ENCODE data around the gene ZNF277. TPM values are rescaled to one million over a fixed set of nuclear protein-coding genes. Genes with fewer than 3 reads are reported as not detected.

Gene ZNF277
- total RNA-seq, 1 experiment from 2014 or later, result 12.8 TPM

DNA sequence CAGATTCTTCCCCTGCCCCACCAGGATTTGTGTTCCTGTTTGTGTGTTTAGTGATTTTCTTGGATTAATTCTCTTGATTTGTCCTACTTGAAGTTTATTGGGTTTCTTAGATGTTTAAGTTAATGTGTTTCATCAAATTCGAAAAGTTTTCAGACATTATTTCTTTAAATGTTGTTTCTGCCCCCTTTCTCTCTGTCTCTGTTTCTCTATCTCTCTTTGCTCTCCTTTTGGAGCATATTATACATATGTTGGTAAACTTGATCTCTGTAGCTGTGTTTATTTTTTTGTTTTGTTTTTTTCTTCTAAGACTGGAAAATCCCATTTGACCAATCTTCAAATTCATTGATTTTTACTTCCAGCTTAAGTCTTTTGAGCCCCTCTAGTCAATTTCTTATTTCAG lies 115.6 kb downstream of the ZNF277 start:
- no peak overlapping the region for H3K27ac ChIP-seq (ENCODE audit: low read length)
- no peak overlapping the region for H3K4me3 ChIP-seq (ENCODE audit: low read depth in 2 of 2, low read length in 2 of 2)
- no peak for ATAC-seq
- ChIA-PET POLR2A (no interaction called here), CTCF (no interaction called here)
- TF ChIP-seq TCF7L2 (IDR thresholded peaks at IDR 0.05; ENCODE audit: low read depth, low read length) (no peak), SIN3A (IDR thresholded peaks at IDR 0.05; ENCODE audit: borderline replicate concordance, insufficient read depth, low read depth, low read length) (no peak)
- TF ChIP-seq, protein P1, sequence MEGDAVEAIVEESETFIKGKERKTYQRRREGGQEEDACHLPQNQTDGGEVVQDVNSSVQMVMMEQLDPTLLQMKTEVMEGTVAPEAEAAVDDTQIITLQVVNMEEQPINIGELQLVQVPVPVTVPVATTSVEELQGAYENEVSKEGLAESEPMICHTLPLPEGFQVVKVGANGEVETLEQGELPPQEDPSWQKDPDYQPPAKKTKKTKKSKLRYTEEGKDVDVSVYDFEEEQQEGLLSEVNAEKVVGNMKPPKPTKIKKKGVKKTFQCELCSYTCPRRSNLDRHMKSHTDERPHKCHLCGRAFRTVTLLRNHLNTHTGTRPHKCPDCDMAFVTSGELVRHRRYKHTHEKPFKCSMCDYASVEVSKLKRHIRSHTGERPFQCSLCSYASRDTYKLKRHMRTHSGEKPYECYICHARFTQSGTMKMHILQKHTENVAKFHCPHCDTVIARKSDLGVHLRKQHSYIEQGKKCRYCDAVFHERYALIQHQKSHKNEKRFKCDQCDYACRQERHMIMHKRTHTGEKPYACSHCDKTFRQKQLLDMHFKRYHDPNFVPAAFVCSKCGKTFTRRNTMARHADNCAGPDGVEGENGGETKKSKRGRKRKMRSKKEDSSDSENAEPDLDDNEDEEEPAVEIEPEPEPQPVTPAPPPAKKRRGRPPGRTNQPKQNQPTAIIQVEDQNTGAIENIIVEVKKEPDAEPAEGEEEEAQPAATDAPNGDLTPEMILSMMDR (IDR thresholded peaks at IDR 0.05), result no peak
- TF ChIP-seq, protein P2, sequence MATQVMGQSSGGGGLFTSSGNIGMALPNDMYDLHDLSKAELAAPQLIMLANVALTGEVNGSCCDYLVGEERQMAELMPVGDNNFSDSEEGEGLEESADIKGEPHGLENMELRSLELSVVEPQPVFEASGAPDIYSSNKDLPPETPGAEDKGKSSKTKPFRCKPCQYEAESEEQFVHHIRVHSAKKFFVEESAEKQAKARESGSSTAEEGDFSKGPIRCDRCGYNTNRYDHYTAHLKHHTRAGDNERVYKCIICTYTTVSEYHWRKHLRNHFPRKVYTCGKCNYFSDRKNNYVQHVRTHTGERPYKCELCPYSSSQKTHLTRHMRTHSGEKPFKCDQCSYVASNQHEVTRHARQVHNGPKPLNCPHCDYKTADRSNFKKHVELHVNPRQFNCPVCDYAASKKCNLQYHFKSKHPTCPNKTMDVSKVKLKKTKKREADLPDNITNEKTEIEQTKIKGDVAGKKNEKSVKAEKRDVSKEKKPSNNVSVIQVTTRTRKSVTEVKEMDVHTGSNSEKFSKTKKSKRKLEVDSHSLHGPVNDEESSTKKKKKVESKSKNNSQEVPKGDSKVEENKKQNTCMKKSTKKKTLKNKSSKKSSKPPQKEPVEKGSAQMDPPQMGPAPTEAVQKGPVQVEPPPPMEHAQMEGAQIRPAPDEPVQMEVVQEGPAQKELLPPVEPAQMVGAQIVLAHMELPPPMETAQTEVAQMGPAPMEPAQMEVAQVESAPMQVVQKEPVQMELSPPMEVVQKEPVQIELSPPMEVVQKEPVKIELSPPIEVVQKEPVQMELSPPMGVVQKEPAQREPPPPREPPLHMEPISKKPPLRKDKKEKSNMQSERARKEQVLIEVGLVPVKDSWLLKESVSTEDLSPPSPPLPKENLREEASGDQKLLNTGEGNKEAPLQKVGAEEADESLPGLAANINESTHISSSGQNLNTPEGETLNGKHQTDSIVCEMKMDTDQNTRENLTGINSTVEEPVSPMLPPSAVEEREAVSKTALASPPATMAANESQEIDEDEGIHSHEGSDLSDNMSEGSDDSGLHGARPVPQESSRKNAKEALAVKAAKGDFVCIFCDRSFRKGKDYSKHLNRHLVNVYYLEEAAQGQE (IDR thresholded peaks at IDR 0.05; ENCODE audit: insufficient read depth in 1 of 2, low read depth in 2 of 2, low read length in 1 of 2), result no peak
- H3K9me3 ChIP-seq (ENCODE audit: control insufficient read depth, insufficient read depth, low read depth, low read length), result 0 out of 2 replicates have a peak, but pooled peaks cover 5% of the 10 kb centered on the region
- in situ Hi-C loops (cut with HindIII; ENCODE audit: low pct_unique_long_range_greater_than_20kb, low sequenced_read_pairs) (no loop called here), intact Hi-C loops (cut with micrococcal nuclease; ENCODE audit: unreplicated experiment) (no loop called here)
- no peaks in the 10 kb centered on the region for H3K36me3 ChIP-seq (ENCODE audit: control insufficient read depth, insufficient read depth, low read length)
- H3K4me1 ChIP-seq (ENCODE audit: control insufficient read depth, insufficient read depth, low read length), result no peaks in the 10 kb centered on the region
- H3K27me3 ChIP-seq (ENCODE audit: control insufficient read depth, insufficient read depth, low read length), result no peaks in the 10 kb centered on the region
- BruUV-seq (replicated peaks), result no TSS peak
- no peak for DNase-seq (ENCODE audit: low read depth, low spot score)

DNA sequence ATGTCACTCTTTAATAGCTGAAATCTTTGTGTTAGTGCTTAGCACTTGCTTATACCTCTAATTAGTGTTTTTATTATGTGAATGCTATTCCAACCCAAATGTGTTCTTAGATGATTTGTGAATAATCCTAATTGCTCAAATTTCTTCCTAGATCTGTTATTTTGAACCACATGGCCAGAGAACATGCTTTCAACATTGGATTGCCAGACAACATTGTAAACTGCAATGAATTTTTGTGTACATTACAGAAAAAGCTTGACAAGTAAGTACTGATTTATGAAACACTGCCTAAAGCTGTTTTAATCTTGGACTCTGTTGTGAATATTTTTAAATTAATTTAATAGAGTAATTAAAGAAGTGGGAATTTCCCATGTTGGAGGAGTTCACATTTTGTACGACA lies 121.1 kb downstream of the ZNF277 start:
- TF ChIP-seq TCF7L2 (IDR thresholded peaks at IDR 0.05; ENCODE audit: low read depth, low read length), result no peak
- H3K4me3 ChIP-seq (ENCODE audit: low read depth in 2 of 2, low read length in 2 of 2), result no peak overlapping the region
- H3K36me3 ChIP-seq (ENCODE audit: control insufficient read depth, insufficient read depth, low read length), result no peaks in the 10 kb centered on the region
- H3K9me3 ChIP-seq (ENCODE audit: control insufficient read depth, insufficient read depth, low read depth, low read length), result no peaks in the 10 kb centered on the region
- no peak for ATAC-seq
- in situ Hi-C loops (cut with HindIII; ENCODE audit: low pct_unique_long_range_greater_than_20kb, low sequenced_read_pairs) (no loop called here), intact Hi-C loops (cut with micrococcal nuclease; ENCODE audit: unreplicated experiment) (no loop called here)
- H3K27ac ChIP-seq (ENCODE audit: low read length), result no peak overlapping the region
- no peaks in the 10 kb centered on the region for H3K27me3 ChIP-seq (ENCODE audit: control insufficient read depth, insufficient read depth, low read length)
- ChIA-PET POLR2A (no interaction called here), CTCF (no interaction called here)
- H3K4me1 ChIP-seq (ENCODE audit: control insufficient read depth, insufficient read depth, low read length), result no peaks in the 10 kb centered on the region
- DNase-seq (ENCODE audit: low read depth, low spot score), result no peak
- no TSS peak for BruUV-seq (replicated peaks)

DNA sequence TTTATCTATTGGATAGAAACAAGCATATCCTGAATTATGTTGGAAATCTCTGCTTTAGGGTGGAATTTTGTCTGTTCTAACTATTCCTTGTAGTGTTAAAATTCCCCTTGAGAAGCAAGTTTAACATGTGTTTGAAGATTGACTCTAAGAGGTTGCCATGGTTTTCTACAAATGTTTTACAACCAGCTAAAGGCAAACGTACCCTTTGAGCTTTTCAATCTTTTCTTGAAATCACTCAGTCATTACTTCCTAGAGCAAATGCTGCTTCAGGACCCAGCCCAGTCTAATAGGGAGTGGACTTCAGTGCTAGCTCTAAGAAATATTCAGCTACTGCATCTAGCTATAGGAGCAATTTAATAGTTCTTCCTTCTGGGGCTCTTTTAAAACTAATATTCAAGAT lies 125.0 kb downstream of the ZNF277 start:
- Histone ChIP-seq H3K4me1 (ENCODE audit: control insufficient read depth, insufficient read depth, low read length) (no peaks in the 10 kb centered on the region), H3K9me3 (ENCODE audit: control insufficient read depth, insufficient read depth, low read depth, low read length) (no peaks in the 10 kb centered on the region), H3K36me3 (ENCODE audit: control insufficient read depth, insufficient read depth, low read length) (no peaks in the 10 kb centered on the region), H3K27me3 (ENCODE audit: control insufficient read depth, insufficient read depth, low read length) (no peaks in the 10 kb centered on the region), H3K27ac (ENCODE audit: low read length) (no peak overlapping the region), H3K4me3 (ENCODE audit: low read depth in 2 of 2, low read length in 2 of 2) (no peak overlapping the region)
- DNase-seq (ENCODE audit: low read depth, low spot score) (no peak), ATAC-seq (no peak)
- intact Hi-C loops (cut with micrococcal nuclease; ENCODE audit: unreplicated experiment) (no loop called here), in situ Hi-C loops (cut with HindIII; ENCODE audit: low pct_unique_long_range_greater_than_20kb, low sequenced_read_pairs) (no loop called here)
- ChIA-PET POLR2A (no interaction called here), CTCF (no interaction called here)
- TF ChIP-seq, protein P1 (IDR thresholded peaks at IDR 0.05), result no peak
- TF ChIP-seq, protein P2 (IDR thresholded peaks at IDR 0.05; ENCODE audit: insufficient read depth in 1 of 2, low read depth in 2 of 2, low read length in 1 of 2), result no peak
- no peak for TF ChIP-seq TCF7L2 (IDR thresholded peaks at IDR 0.05; ENCODE audit: low read depth, low read length)
- TF ChIP-seq POLR2AphosphoS5 (IDR thresholded peaks at IDR 0.05; ENCODE audit: low read depth, low read length), result no peak
- no peak for TF ChIP-seq SIN3A (IDR thresholded peaks at IDR 0.05; ENCODE audit: borderline replicate concordance, insufficient read depth, low read depth, low read length)
- BruUV-seq (replicated peaks), result no TSS peak
